ENCODE measurements around the gene PPP3CA.

The PPP3CA gene

DNA sequence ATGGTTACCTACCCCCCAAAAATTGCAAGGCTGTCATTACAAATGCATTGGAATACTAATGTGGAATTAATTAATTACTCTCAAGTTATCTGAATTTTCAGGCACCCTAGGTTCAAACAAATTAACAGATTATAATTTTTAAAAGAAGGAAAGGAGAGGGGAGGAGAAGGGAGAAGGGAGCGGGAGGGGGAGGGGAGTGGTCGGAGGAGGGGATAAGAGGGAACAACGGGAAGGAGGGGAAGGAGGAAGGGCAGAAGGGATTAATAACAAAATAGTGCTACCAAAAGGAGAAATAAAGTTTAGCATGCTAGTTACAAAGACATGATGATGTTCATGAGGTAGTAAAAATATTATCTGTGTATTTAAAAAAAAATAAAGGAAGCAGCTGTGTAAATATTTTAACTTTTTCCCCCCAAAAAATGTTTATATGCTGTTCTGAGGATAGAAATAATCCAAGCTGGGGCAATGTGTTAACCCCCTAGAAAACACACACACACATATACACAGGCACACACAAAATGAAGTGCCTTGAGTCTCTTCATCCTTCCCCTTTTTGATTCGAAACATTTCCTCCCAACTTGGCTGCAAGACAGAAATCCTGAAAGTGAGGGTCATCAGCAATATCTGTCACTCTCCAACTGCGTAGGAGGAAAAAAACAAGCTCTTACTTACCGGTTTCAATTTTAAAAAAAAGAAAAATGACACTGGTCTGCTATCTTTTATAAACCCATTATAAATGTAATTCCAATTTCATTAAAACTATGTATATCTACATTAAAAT is 58.8 kb downstream of the PPP3CA start:
- DNase-seq (ENCODE audit: low read depth in 2 of 2), result no peak

GRCh38 chr4:101287324-101287723 is 60.0 kb downstream of the PPP3CA start:
- no peak for DNase-seq (ENCODE audit: low read depth in 2 of 2)

DNA sequence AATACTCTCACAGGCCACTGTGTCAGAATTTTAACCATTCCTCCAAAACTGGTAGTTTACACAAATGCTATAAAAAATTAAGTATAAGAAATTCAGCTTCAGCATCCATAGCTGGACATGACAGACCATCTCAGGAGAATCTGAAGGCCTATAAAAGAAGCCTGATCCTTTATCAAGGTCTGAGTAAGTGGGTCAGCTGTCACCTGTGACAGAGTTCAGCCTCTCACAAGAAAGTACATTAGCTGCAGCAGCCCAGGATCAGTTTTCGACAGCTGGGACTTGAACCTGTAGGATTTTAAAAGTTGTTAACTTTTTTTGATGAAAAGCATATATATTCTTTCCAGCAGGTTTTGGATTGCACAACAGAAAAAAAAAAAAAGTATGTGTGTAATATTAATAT is 60.7 kb downstream of the PPP3CA start:
- DNase-seq (ENCODE audit: low read depth in 2 of 2), result no peak

- DNase-seq (ENCODE audit: low read depth in 2 of 2), result no peak
Observed at GRCh38 chr4:101285985-101286384, 61.3 kb downstream of the PPP3CA start.

DNA sequence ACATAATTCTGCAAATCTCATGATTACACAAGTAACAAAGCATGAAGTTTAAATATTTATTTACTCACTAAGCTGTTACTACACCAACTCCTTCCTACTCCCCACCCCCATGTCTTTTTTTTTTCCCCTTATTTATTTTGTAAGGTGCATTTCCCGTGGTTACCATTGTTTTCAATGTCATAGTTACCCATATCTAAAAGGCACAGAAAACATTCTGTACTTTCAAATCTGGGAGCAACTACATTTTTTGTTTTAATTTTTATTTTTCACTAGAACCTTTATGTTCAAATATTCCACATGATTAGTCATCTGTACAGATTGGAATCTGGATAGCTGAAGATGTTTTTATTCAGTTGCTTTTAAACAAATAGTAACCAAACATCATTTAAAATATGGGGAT is 62.8 kb downstream of the PPP3CA start:
- no peak for DNase-seq (ENCODE audit: low read depth in 2 of 2)

GRCh38 chr4:101283434-101283833 is 63.9 kb downstream of the PPP3CA start:
- no peak for DNase-seq (ENCODE audit: low read depth in 2 of 2)

DNA sequence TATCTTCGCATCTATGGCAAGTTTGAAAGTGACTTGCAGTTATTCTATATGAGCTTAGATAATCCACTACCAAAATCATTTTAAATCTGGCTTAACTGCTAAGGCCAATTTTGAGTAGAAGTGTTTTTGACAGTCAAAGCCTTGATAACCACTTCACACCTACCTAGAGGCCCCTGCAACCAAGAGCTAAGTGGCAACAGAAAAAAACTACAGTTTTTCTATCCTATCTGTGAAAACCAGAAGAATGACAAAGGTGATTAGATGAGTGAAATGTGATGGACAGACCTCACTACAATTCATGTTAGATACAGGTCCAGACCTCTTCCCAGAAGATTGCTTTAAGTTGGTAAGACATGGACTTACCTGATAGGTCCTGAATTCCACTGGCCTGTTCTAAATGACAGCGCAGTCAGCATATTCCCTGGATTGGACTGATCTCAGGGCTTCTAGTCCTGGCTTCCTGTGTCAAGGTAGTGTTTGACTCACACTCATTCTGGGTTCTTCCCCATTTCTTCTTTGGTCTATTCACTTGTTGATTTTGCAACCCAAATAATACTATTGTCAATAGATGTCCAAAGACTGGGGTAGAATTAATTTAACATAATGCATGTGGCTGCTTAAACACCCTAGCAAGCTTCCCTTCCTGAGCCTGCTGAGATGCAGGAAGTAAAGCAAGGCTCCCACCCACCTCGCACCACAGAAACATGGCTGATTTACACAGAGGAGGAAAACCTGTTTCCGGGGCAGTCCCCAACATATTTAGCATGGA is 65.1 kb downstream of the PPP3CA start:
- peak; percentile 6 to 14 for DNase-seq (ENCODE audit: low read depth in 2 of 2)

GRCh38 chr4:101280866-101281600 is 66.3 kb downstream of the PPP3CA start:
- DNase-seq (ENCODE audit: low read depth in 2 of 2), result no peak

GRCh38 chr4:101279377-101279871 is 67.9 kb downstream of the PPP3CA start:
- no peak for DNase-seq (ENCODE audit: low read depth in 2 of 2)

- no peak for DNase-seq (ENCODE audit: low read depth in 2 of 2)
Observed at GRCh38 chr4:101277671-101278070, 69.7 kb downstream of the PPP3CA start.

DNA sequence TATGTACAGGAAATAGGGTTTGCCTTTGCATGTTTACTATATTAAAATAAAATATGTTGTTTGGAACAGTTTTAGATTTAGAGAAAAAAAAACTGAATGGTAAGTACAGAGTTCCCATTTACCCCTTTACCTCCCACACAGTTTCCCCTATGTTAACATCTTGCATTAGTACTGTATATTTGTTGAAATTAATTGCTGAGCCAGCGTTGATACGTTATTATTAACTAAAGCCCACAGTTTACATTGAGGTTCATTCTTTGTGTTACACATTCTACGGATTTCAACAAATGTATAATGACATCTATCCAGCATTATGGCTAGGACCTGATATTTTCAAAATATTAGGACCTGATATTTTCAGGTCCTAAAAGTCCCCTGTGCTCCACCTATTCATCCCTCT is 70.7 kb downstream of the PPP3CA start:
- DNase-seq (ENCODE audit: low read depth in 2 of 2), result no peak

GRCh38 chr4:101274888-101275752 is 72.2 kb downstream of the PPP3CA start:
- DNase-seq (ENCODE audit: low read depth in 2 of 2), result no peak

GRCh38 chr4:101271516-101271915 is 75.8 kb downstream of the PPP3CA start:
- no peak for DNase-seq (ENCODE audit: low read depth in 2 of 2)

DNA sequence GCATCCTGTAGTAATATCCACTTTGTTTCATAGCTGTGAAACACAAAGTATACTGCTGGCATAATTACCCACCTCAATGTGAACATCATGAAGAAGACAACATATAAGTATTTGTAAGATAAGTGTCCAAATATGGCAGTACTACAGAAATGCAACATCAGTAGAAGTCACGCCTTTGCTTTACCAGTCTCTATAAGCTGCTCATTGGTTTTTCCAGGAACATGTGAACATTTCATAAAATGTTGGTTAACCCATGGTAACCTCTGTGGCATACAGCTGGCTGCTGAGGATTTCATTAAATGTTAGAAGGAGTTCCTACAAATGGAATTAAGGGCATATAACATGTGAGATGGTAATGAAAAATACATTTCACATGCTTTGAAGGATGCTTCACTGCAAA is 77.6 kb downstream of the PPP3CA start:
- no peak for DNase-seq (ENCODE audit: low read depth in 2 of 2)

GRCh38 chr4:101265816-101266172 is 81.5 kb downstream of the PPP3CA start:
- no peak for DNase-seq (ENCODE audit: low read depth in 2 of 2)

GRCh38 chr4:101264993-101265815 is 82.1 kb downstream of the PPP3CA start:
- no peak for DNase-seq (ENCODE audit: low read depth in 2 of 2)

DNA sequence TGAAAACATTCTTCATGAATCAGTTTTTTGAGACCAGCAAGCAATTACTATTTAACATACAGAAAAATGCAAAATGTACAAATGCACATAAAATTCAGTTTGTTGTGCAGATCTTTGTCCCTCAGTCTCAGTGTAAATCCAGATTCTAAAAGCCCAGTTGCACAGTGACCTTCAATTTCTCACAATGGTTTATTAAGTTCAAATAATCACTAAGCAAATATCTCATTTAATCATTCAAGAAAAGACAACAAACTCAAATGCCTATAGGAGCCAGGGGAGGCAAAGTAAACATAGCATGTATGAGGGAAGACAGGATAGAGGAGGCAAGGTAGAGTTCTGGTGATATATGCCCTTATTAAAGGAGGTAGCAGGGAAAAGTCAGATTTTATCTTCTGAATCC is 82.8 kb downstream of the PPP3CA start:
- no peak for DNase-seq (ENCODE audit: low read depth in 2 of 2)

DNA sequence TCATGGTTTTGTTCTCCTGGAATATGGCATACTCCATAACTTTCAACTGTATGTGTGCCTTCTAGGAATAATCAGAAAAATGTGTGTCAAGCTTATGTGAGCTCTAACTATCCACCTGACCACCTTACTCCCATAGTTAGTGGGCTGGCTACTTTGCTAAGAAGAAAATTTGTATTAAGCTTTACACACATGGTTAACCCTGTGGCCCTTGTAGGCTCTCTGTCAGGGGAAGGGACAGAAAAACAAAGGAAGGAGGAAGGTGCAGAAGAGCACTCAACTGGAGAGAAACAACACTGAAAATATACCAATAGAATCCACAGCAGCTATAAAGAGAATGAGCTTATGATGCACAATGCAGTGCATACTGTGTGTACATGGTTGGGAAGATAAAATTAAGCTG is 84.6 kb downstream of the PPP3CA start:
- no peak for DNase-seq (ENCODE audit: low read depth in 2 of 2)

GRCh38 chr4:101259876-101260275 is 87.5 kb downstream of the PPP3CA start:
- no peak for DNase-seq (ENCODE audit: low read depth in 2 of 2)

DNA sequence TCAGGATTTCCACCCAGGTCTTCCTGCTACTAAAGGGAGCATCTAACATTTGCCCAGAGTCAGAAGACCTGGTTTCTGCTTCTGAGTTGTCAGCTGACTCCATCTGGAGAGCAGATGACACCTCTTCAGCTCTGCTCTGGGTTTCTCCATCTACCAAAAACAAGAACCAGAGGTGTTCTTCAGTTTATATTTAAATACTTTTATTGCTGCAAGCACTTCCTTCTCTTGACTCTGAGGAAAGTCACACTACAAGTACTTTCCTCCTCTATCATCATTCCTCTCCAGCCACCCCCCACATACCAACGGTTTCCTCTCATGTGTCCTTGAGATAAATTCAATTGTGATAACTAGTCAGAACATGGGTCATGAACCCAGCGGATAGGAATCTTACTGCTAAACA is 88.4 kb downstream of the PPP3CA start:
- no peak for DNase-seq (ENCODE audit: low read depth in 2 of 2)

DNA sequence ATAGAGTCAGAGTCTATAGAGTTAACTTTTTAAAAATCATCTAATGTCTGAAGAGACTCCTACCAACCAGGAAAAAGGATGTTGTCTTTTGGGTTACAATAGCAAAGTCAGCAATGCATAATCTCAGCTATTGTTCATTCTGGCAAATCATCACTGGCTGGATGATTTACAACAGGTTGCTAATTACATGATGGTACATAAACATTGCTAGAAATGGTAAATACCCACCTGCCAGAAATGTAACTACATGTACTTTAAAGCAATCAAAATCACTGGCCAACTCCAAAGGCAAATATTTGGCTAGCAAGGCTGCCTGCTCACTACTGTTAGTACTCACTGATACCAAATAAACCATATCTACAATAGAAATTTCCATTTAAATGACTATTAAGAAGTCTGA is 91.1 kb downstream of the PPP3CA start:
- DNase-seq (ENCODE audit: low read depth in 2 of 2), result no peak

All from activated CD4-positive, alpha-beta T cell treated with anti-CD3 and anti-CD28 coated beads for 24 hours (primary cell).